Renal cortical epithelial cell (primary cell): ENCODE data around the gene RRP9. TPM values are rescaled to one million over a fixed set of nuclear protein-coding genes. Genes with fewer than 3 reads are reported as not detected.

Source experiments
- DNase-seq: peaks from one replicate; pipeline ENCODE4 v3.0.0-alpha.2; 2011; ENCODE audit warnings: low read depth
- total RNA-seq: library from RNA; depleted of rRNA; stranded (reverse); fragments of >200 nt; gene quantifications from 2 replicates; pipeline ENCODE4 v1.2.3, GENCODE V29; 2014

The RRP9 gene
- total RNA-seq, 1 donor from 2014 or later: 17.1 TPM

- no peak for DNase-seq
Measured at GRCh38 chr3:51971350-51971749, 29.6 kb upstream of the RRP9 start.

GRCh38 chr3:51970606-51971300 is 29.0 kb upstream of the RRP9 start:
- DNase-seq: no peak

GRCh38 chr3:51969841-51970240 is 28.1 kb upstream of the RRP9 start:
- DNase-seq: no peak

GRCh38 chr3:51968883-51969678 is 27.4 kb upstream of the RRP9 start:
- no peak for DNase-seq

GRCh38 chr3:51968170-51968775 is 26.6 kb upstream of the RRP9 start:
- DNase-seq: no peak

- DNase-seq: no peak
Measured at GRCh38 chr3:51967384-51968169, 25.9 kb upstream of the RRP9 start, which contains the start of gene PCBP4. Gene PCBP4 (minus strand): TSS chr3:51967454. CDS start chr3:51961240, 6,214 bp downstream.

GRCh38 chr3:51966922-51967383 is 25.2 kb upstream of the RRP9 start:
- no peak for DNase-seq

GRCh38 chr3:51966486-51966885 is 24.8 kb upstream of the RRP9 start:
- DNase-seq: no peak

GRCh38 chr3:51966016-51966415 is 24.3 kb upstream of the RRP9 start:
- DNase-seq: no peak

- DNase-seq: no peak
Measured at GRCh38 chr3:51964521-51964920, 22.8 kb upstream of the RRP9 start.

- DNase-seq: no peak
Measured at GRCh38 chr3:51963951-51964451, 22.3 kb upstream of the RRP9 start.

GRCh38 chr3:51962854-51963530 is 21.3 kb upstream of the RRP9 start:
- no peak for DNase-seq

- DNase-seq: no peak
Measured at GRCh38 chr3:51961602-51962569, 20.2 kb upstream of the RRP9 start.

- DNase-seq: no peak
Measured at GRCh38 chr3:51961011-51961410, 19.3 kb upstream of the RRP9 start.

- no peak for DNase-seq
Measured at GRCh38 chr3:51960386-51960785, 18.7 kb upstream of the RRP9 start.

GRCh38 chr3:51959651-51960050 is 17.9 kb upstream of the RRP9 start:
- no peak for DNase-seq

GRCh38 chr3:51958603-51959521 is 17.2 kb upstream of the RRP9 start:
- no peak for DNase-seq

GRCh38 chr3:51957520-51958205 is 16.0 kb upstream of the RRP9 start:
- no peak for DNase-seq
